Activated CD4-positive, alpha-beta T cell treated with anti-CD3 and anti-CD28 coated beads, Interleukin-2, amount 50 U/mL, for 48 hours (primary cell): ENCODE measurements around the gene PRR20G.

Source experiments
- DNase-seq, 2 experiments: peaks; one replicate each; pipeline ENCODE4 v3.0.0-alpha.2; 2020

Gene PRR20G

GRCh38 chr3:127262533-127262932 lies 25.3 kb downstream of the PRR20G start:
- no peak for DNase-seq

GRCh38 chr3:127261925-127262324 lies 25.9 kb downstream of the PRR20G start:
- DNase-seq, result no peak

- DNase-seq, result no peak
Measured at GRCh38 chr3:127260826-127261555, 26.9 kb downstream of the PRR20G start.

DNA sequence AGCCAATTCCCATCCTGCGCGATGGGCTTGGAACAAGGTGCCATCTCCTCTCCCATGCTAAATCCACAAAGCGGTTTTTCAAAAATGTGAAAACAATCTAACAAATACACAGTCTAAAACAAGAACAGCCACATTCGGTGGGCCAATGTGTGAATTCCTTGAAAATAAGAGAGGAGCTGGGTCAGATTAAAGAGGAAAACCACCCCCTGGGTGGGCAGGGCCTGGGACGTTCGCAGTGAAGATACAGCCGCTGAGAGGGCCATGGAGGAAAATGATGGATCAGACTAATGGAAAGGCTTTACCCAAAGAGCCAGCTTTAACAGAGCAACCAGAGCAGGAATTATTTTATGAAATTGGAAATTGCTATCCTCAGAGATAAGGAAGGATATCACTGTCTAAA lies 27.4 kb downstream of the PRR20G start:
- DNase-seq, result no peak

DNA sequence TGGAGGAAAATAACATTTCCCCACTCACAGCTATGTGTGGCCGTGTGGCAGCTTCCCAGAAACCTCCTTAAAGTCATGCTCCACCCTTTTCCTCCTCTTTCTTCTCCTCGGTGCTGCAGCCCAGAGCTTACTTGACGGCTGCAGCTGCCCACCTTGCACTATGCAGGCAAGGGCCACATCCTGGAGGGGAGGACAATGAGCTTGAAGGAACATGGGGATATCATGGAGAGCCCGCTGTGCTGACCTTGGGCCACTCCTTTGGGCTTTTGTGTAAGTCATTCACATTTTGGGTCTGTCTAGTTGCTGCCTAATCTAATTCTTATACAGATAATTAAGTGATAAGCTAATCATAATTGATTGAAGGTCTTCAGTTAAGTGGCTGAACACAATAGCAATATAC lies 28.0 kb downstream of the PRR20G start:
- DNase-seq, result no peak

DNA sequence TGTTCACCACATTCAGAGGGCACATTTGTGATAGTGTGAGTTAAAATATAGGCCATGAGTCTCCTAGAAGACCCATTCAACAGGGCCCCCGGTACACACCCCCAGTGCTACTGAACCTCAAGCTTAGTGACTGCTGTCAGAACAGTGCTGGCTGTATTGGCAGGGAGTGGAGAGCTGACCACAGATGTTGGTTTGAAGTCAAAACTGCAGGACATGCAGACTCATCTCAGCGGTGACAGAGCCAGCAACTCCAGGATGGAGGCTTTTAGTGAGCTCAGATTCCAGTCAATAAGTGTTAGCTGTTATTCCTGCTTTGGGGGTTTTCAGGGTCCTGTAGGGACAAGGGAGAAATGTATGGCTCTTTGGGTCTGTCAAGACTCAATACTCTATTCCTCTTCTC lies 29.1 kb downstream of the PRR20G start:
- DNase-seq, result no peak

- no peak for DNase-seq
Measured at GRCh38 chr3:127257351-127257750, 30.5 kb downstream of the PRR20G start.

- no peak for DNase-seq
Measured at GRCh38 chr3:127256733-127257271, 31.0 kb downstream of the PRR20G start.

DNA sequence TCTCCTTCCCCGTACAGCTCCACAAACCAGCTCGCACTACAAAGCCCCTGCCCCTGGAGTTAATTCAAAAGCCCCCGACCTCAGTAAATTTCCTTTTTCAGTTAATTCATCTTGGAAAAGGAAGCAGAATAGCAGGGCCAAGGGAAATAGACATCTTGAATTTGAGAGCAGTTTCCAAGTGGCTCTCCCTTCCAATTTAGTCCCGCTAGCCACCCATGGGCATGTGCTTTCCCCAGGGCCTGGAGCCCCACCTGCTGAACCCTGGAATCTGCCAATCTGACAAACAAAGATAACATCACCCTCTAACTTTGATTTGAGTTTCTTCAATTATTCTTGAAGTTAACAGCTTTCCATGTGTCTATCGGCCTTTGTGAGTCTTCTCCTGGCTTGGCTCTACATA lies 31.7 kb downstream of the PRR20G start:
- no peak for DNase-seq

- DNase-seq, result no peak
Measured at GRCh38 chr3:127255516-127255915, 32.3 kb downstream of the PRR20G start.

DNA sequence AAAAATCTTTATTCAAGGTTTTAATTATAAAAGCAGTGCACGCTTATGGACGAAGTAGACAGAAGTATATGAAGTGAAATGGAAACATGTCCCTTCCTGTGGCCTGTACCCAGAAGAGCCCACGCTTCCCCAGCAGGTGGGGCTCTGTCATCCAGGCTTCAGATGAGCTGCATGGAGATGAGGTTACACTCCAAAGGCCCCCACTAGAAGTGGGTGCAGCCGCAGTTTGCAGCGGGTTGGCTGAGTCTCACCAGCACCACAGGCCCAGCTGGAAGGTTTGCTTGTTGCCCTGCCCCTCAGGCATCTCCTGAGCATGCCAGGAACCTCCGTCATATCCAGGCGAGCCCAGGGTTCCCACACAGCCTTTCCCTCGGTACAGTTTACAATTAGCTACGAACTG lies 33.1 kb downstream of the PRR20G start:
- DNase-seq, result no peak

DNA sequence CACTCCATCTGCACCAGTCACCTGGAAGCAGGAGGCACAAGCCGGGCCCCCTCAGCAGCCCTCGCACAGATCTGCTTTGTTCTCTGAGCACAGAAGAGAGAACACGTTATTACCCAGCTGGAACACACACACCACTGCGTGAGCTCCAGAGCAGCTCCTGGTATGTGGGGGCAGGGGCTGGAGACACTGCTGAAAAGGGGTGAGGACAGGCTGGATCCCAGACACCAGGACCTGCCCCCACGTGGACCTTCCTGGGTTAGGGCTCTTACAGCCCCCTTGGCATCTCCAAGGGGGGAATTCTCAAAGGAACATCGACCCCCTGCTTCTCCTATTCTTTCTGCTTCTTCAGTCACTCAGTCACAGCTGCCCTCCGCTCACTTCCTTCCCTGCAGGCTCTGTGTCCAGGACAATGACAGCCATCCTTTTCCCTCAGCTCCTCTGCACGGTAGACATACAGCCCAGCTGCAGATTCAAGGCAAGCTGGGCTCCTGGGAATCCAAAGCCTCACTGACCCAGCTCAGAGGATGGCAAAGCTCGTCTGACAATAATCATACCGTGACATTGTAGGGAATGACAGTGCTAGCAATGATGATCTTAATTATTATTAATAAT lies 33.7 kb downstream of the PRR20G start:
- no peak for DNase-seq

- no peak for DNase-seq
Measured at GRCh38 chr3:127253491-127253890, 34.4 kb downstream of the PRR20G start.

DNA sequence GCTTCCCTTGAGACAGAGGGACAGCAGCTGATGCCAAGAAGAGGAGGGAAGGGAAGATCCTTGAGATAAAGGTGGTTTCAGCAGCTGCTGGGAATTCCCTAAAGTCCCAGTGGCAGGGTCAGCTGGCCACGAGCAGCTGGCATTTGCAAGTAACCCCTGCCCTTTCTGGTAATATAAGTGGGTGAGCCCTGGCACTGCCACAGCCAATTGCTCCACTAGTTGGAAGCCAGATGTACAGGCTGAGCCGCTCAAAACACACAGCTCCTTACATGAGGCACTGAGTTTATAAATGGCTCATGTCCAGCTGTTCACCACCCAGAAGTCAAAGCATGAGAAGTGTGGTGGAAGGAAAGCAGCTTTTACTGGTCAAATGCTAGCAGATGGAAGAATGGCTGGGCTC lies 35.4 kb downstream of the PRR20G start:
- no peak for DNase-seq

GRCh38 chr3:127250032-127250431 lies 37.8 kb downstream of the PRR20G start:
- DNase-seq, result no peak

DNA sequence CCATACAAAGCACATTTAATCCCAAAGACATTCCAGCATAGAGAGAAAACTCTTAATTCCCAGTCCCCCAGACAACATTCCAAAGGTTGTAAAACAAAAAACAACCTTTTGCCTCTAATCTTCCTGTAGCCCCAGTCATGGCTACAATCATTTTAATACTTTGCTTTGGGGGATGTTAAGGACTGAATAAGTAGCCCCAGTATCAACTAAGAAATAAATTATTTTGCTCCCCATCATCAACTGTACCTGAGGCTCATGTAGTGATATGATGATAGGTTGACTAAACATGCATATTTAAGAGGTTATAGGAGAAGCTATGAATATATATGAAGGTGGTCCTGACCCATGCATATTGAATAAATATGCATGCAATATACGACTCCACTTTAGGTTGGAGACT lies 40.6 kb downstream of the PRR20G start:
- no peak for DNase-seq

- no peak for DNase-seq
Measured at GRCh38 chr3:127238602-127239001, 49.2 kb downstream of the PRR20G start.

GRCh38 chr3:127237835-127238234 lies 50.0 kb downstream of the PRR20G start:
- DNase-seq, result no peak

GRCh38 chr3:127235706-127236105 lies 52.1 kb downstream of the PRR20G start:
- no peak for DNase-seq

DNA sequence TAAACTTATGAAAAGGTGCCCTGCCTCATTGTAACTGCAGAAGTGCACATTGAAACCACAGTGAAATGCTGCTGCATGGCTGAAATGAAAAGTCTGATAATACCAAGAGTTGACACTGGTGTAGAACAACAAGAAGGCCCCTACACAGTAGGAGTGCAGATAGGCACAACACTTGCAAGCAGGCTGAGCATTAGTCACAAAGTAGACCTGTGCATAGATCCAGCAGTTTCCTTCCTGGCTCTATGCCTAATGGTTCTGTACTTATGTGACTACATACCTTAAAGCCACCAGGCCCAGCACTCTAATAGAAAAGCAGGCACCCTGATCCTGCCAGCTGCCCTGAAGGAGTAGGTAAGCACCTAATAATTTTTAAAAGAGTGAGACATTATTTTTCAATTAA lies 53.1 kb downstream of the PRR20G start:
- DNase-seq, result no peak
